ENCODE results near the gene PPP1R9B.

The PPP1R9B gene

GRCh38 chr17:50144845-50145531 is 5.5 kb downstream of the PPP1R9B start:
- no peaks in the 10 kb centered on the region for H3K9me3 ChIP-seq (replicated peaks in 1 of 11)
- peak overlapping the region; percentile 94 to 100 (median 99) for H3K4me2 ChIP-seq
- peaks cover 55 to 90% (median 82%) of the 10 kb centered on the region in 11 experiments for H3K36me3 ChIP-seq
- TF ChIP-seq Cebpa-rat (IDR thresholded peaks at IDR 0.05), result no peak
- H4K20me1 ChIP-seq, result peaks cover 80 to 98% (median 91%) of the 10 kb centered on the region in 11 experiments
- H3K4me3 ChIP-seq, result peak overlapping the region in 9 of 10 experiments; percentile 93 to 100 (median 99); a peak in 16 of 20 replicates
- peaks cover 69 to 79% (median 74%) of the 10 kb centered on the region in 10 experiments for H3K4me1 ChIP-seq
- H3K27me3 ChIP-seq, result no peaks in the 10 kb centered on the region
- peak overlapping the region; percentile 94 to 99 (median 98); a peak in 20 of 22 replicates for H3K9ac ChIP-seq
- H3K27ac ChIP-seq, result peak overlapping the region in 9 of 11 experiments; percentile 23 to 97 (median 95); a peak in 14 of 22 replicates

GRCh38 chr17:50144355-50144754 is 6.1 kb downstream of the PPP1R9B start:
- Histone ChIP-seq H4K20me1 (peaks cover 87 to 98% (median 93%) of the 10 kb centered on the region in 11 experiments), H3K27me3 (no peaks in the 10 kb centered on the region), H3K27ac (peak overlapping the region in 1 of 11 experiments; percentile 97; a peak in 2 of 22 replicates), H3K4me3 (peak overlapping the region in 5 of 10 experiments; percentile 14 to 99 (median 99); a peak in 4 of 20 replicates), H3K4me1 (peaks cover 71 to 83% (median 79%) of the 10 kb centered on the region in 10 experiments), H3K9me3 (replicated peaks in 1 of 11) (no peaks in the 10 kb centered on the region), H3K36me3 (peaks cover 60 to 90% (median 84%) of the 10 kb centered on the region in 11 experiments), H3K9ac (peak overlapping the region in 7 of 11 experiments; percentile 97 to 99 (median 98); a peak in 7 of 22 replicates), H3K4me2 (peak overlapping the region; percentile 94 to 100 (median 99))
- TF ChIP-seq Cebpa-rat (IDR thresholded peaks at IDR 0.05), result no peak

GRCh38 chr17:50143461-50144176 is 6.9 kb downstream of the PPP1R9B start:
- Histone ChIP-seq H4K20me1 (peaks cover 94 to 100% (median 97%) of the 10 kb centered on the region in 11 experiments), H3K4me2 (peak overlapping the region in 8 of 11 experiments; percentile 94 to 100 (median 99); a peak in 13 of 22 replicates), H3K36me3 (peaks cover 67 to 94% (median 89%) of the 10 kb centered on the region in 11 experiments), H3K9ac (peak overlapping the region in 1 of 11 experiments; percentile 98; a peak in 2 of 22 replicates), H3K4me3 (peak overlapping the region in 1 of 10 experiments; percentile 99; a peak in 1 of 20 replicates), H3K9me3 (replicated peaks in 1 of 11) (no peaks in the 10 kb centered on the region), H3K27ac (no peak overlapping the region), H3K4me1 (peaks cover 71 to 87% (median 81%) of the 10 kb centered on the region in 10 experiments), H3K27me3 (no peaks in the 10 kb centered on the region)
- no peak for TF ChIP-seq Cebpa-rat (IDR thresholded peaks at IDR 0.05)

- Histone ChIP-seq H3K4me3 (peak overlapping the region in 4 of 10 experiments; percentile 6 to 49 (median 40); a peak in 6 of 20 replicates), H3K27ac (peak overlapping the region in 4 of 11 experiments; percentile 16 to 72 (median 58); a peak in 3 of 22 replicates), H4K20me1 (peaks cover 92 to 100% (median 100%) of the 10 kb centered on the region in 11 experiments)
These were observed 8.7 kb downstream of the PPP1R9B start for GRCh38 chr17:50141745-50142110.

GRCh38 chr17:50141026-50141744 is 9.3 kb downstream of the PPP1R9B start:
- no peaks in the 10 kb centered on the region for H3K27me3 ChIP-seq
- peaks cover 86 to 100% (median 100%) of the 10 kb centered on the region in 11 experiments for H4K20me1 ChIP-seq
- H3K27ac ChIP-seq, result peak overlapping the region in 7 of 11 experiments; percentile 22 to 72 (median 54); a peak in 13 of 22 replicates
- H3K36me3 ChIP-seq, result peaks cover 91 to 100% (median 98%) of the 10 kb centered on the region in 11 experiments
- no peaks in the 10 kb centered on the region for H3K9me3 ChIP-seq (replicated peaks in 1 of 11)
- no peak for TF ChIP-seq Cebpa-rat (IDR thresholded peaks at IDR 0.05)
- peaks cover 54 to 80% (median 68%) of the 10 kb centered on the region in 10 experiments for H3K4me1 ChIP-seq
- peak overlapping the region in 9 of 11 experiments; percentile 6 to 55 (median 38); a peak in 11 of 22 replicates for H3K9ac ChIP-seq
- peak overlapping the region; percentile 85 to 99 (median 94) for H3K4me2 ChIP-seq
- H3K4me3 ChIP-seq, result peak overlapping the region in 7 of 10 experiments; percentile 14 to 63 (median 47); a peak in 14 of 20 replicates

More at GRCh38 chr17:50141745-50142110, 8.7 kb downstream of the PPP1R9B start:
- H3K36me3 ChIP-seq, result peaks cover 86 to 100% (median 98%) of the 10 kb centered on the region in 11 experiments
- H3K4me2 ChIP-seq, result peak overlapping the region; percentile 85 to 99 (median 94); a peak in 21 of 22 replicates
- peak overlapping the region in 4 of 11 experiments; percentile 2 to 55 (median 48); a peak in 3 of 22 replicates for H3K9ac ChIP-seq
- H3K27me3 ChIP-seq, result no peaks in the 10 kb centered on the region
- peaks cover 59 to 86% (median 73%) of the 10 kb centered on the region in 10 experiments for H3K4me1 ChIP-seq
- no peak for TF ChIP-seq Cebpa-rat (IDR thresholded peaks at IDR 0.05)
- H3K9me3 ChIP-seq (replicated peaks in 1 of 11), result no peaks in the 10 kb centered on the region

- Histone ChIP-seq H3K4me1 (peaks cover 44 to 71% (median 58%) of the 10 kb centered on the region in 10 experiments), H3K9me3 (replicated peaks in 1 of 11) (no peaks in the 10 kb centered on the region), H3K9ac (peak overlapping the region in 10 of 11 experiments; percentile 6 to 55 (median 42); a peak in 15 of 22 replicates), H3K27ac (peak overlapping the region in 7 of 11 experiments; percentile 22 to 72 (median 54); a peak in 13 of 22 replicates), H3K4me2 (peak overlapping the region; percentile 85 to 99 (median 94)), H4K20me1 (peaks cover 86 to 100% (median 100%) of the 10 kb centered on the region in 11 experiments), H3K4me3 (peak overlapping the region in 8 of 10 experiments; percentile 14 to 63 (median 46); a peak in 16 of 20 replicates), H3K36me3 (peaks cover 97 to 100% (median 99%) of the 10 kb centered on the region in 11 experiments), H3K27me3 (no peaks in the 10 kb centered on the region)
- no peak for TF ChIP-seq Cebpa-rat (IDR thresholded peaks at IDR 0.05)
These were observed 10.3 kb downstream of the PPP1R9B start for GRCh38 chr17:50139950-50140885.

- Histone ChIP-seq H3K27me3 (0 out of 22 replicates have a peak, but pooled peaks cover 0 to 1% (median 0%) of the 10 kb centered on the region in 11 experiments), H3K27ac (peak overlapping the region in 5 of 11 experiments; percentile 0 to 59 (median 7); a peak in 6 of 22 replicates), H3K9me3 (replicated peaks in 1 of 11) (no peaks in the 10 kb centered on the region), H3K4me2 (peak overlapping the region in 7 of 11 experiments; percentile 87 to 99 (median 95); a peak in 11 of 22 replicates), H3K36me3 (peaks cover 94 to 99% (median 97%) of the 10 kb centered on the region in 11 experiments), H3K4me3 (no peak overlapping the region), H3K9ac (peak overlapping the region in 5 of 11 experiments; percentile 5 to 37 (median 9); a peak in 4 of 22 replicates), H3K4me1 (peaks cover 35 to 61% (median 49%) of the 10 kb centered on the region in 10 experiments), H4K20me1 (peaks cover 83 to 100% (median 97%) of the 10 kb centered on the region in 11 experiments)
- no peak for TF ChIP-seq Cebpa-rat (IDR thresholded peaks at IDR 0.05)
These were observed 11.2 kb downstream of the PPP1R9B start for GRCh38 chr17:50139185-50139783.
